Neural progenitor cell (in vitro differentiated cells): Measurements from ENCODE around the gene STEAP2. TPM values are rescaled to one million over a fixed set of nuclear protein-coding genes. Genes with fewer than 3 reads are reported as not detected.

Experiments
- DNase-seq: peaks from one replicate; pipeline ENCODE4 v3.0.0-alpha.2; 2016; ENCODE audit warnings: low spot score
- H2AFZ ChIP-seq: fragments of 200-600 bp; sonication (generic); replicated peaks from 2 replicates; pipeline ENCODE4 v1.6.1; 2016; ENCODE audit warnings: antibody characterized with exemption
- H3F3A ChIP-seq: fragments of 200-600 bp; sonication (generic); 2 replicates; pipeline ENCODE4 v1.6.1; 2016; ENCODE audit warnings: antibody characterized with exemption, low read depth
- H3K27ac ChIP-seq: fragments of 200-600 bp; sonication (generic); 2 replicates; pipeline ENCODE4 v1.5.1; 2016; ENCODE audit warnings: mild to moderate bottlenecking
- H3K27me3 ChIP-seq: fragments of 200-600 bp; sonication (generic); 2 replicates; pipeline ENCODE4 v1.6.1; 2016; ENCODE audit warnings: mild to moderate bottlenecking, moderate library complexity
- H3K36me3 ChIP-seq: fragments of 200-600 bp; sonication (generic); 2 replicates; pipeline ENCODE4 v1.5.1; 2016
- H3K4me1 ChIP-seq: fragments of 200-600 bp; sonication (generic); 2 replicates; pipeline ENCODE4 v1.6.1; 2016; ENCODE audit warnings: mixed run types
- H3K4me2 ChIP-seq: fragments of 200-600 bp; sonication (generic); 2 replicates; pipeline ENCODE4 v1.6.1; 2016
- H3K4me3 ChIP-seq: fragments of 200-600 bp; sonication (generic); 2 replicates; pipeline ENCODE4 v1.5.1; 2016
- H3K79me2 ChIP-seq: fragments of 200-600 bp; sonication (generic); 2 replicates; pipeline ENCODE4 v1.6.1; 2016; ENCODE audit warnings: low read depth
- H3K9ac ChIP-seq: fragments of 200-600 bp; sonication (generic); 2 replicates; pipeline ENCODE4 v1.6.1; 2016
- H3K9me3 ChIP-seq: fragments of 200-600 bp; sonication (generic); 2 replicates; pipeline ENCODE4 v1.5.1; 2016; ENCODE audit warnings: low read depth
- H4K20me1 ChIP-seq: fragments of 200-600 bp; sonication (generic); 2 replicates; pipeline ENCODE4 v1.6.1; 2016; ENCODE audit warnings: low read depth
- H3K27ac Mint-ChIP-seq: 3 replicates; pipeline ENCODE4 v1.8.0; 2021; ENCODE audit warnings: mixed read lengths
- H3K27me3 Mint-ChIP-seq: 2 replicates; pipeline ENCODE4 v1.8.0; 2022; ENCODE audit warnings: low read depth, mild to moderate bottlenecking, inconsistent platforms, moderate library complexity, mixed read lengths; ENCODE audit not compliant: insufficient read depth
- H3K36me3 Mint-ChIP-seq: 3 replicates; pipeline ENCODE4 v1.8.0; 2021; ENCODE audit warnings: mixed read lengths
- H3K4me1 Mint-ChIP-seq: 3 replicates; pipeline ENCODE4 v1.8.0; 2021; ENCODE audit warnings: mixed read lengths
- H3K4me3 Mint-ChIP-seq: 3 replicates; pipeline ENCODE4 v1.8.0; 2021; ENCODE audit warnings: mild to moderate bottlenecking, moderate library complexity, mixed read lengths
- H3K9me3 Mint-ChIP-seq: 3 replicates; pipeline ENCODE4 v1.8.0; 2020; ENCODE audit warnings: mixed read lengths
- EZH2 ChIP-seq: fragments of 200-600 bp; sonication (generic); IDR thresholded peaks from 2 replicates; pipeline ENCODE4 v1.6.1; 2017; ENCODE audit warnings: antibody characterized with exemption, mild to moderate bottlenecking, moderate library complexity
- EZH2phosphoT487 ChIP-seq: fragments of 200-600 bp; sonication (generic); IDR thresholded peaks from 2 replicates; pipeline ENCODE4 v1.6.1; 2017; ENCODE audit warnings: antibody characterized with exemption
- total RNA-seq: library from RNA; depleted of rRNA; stranded (reverse); fragments of >200 nt; gene quantifications from 2 replicates; pipeline ENCODE4 v1.2.3, GENCODE V29; 2015; ENCODE audit warnings: low replicate concordance
- TF ChIP-seq, protein P1 (sequence below): fragments of 200-600 bp; sonication (generic); IDR thresholded peaks from 2 replicates; pipeline ENCODE4 v1.5.1; 2017; ENCODE audit warnings: antibody characterized with exemption, mild to moderate bottlenecking

Gene STEAP2
- total RNA-seq, 1 donor from 2014 or later = 3.6 TPM

DNA sequence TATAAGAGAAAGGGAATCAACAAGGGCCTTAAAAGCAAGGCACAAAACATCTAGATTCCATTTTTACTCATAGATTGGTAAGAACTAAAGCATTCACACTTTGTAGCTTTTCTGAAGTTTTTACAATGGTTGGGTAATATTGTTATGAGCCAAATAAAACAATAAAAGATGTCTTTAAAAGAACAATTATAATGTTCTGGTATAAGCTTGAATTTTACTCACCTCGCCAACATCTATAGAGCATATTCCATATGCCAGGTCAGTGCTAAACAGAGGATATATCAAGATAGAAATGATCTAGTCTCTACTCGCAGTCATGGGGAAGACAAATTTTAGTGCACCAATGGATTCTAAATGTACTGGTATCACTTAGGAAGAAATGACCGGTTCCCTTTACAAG is 45.4 kb upstream of the STEAP2 start:
- Mint-ChIP-seq H3K27ac (no peak overlapping the region), H3K4me3 (no peak overlapping the region), H3K9me3 (peaks cover 6% of the 10 kb centered on the region), H3K36me3 (no peaks in the 10 kb centered on the region), H3K4me1 (no peaks in the 10 kb centered on the region), H3K27me3 (peaks cover 2% of the 10 kb centered on the region)
- Histone ChIP-seq H3K4me1 (no peaks in the 10 kb centered on the region), H3K9me3 (peaks cover 8% of the 10 kb centered on the region), H4K20me1 (no peaks in the 10 kb centered on the region), H3K4me3 (no peak overlapping the region), H2AFZ (no peak overlapping the region), H3K36me3 (no peaks in the 10 kb centered on the region), H3K4me2 (no peak overlapping the region), H3F3A (no peaks in the 10 kb centered on the region), H3K27ac (no peak overlapping the region), H3K9ac (no peak overlapping the region), H3K79me2 (no peaks in the 10 kb centered on the region), H3K27me3 (no peaks in the 10 kb centered on the region)
- no peak for DNase-seq
- TF ChIP-seq EZH2phosphoT487 = no peak
- TF ChIP-seq, protein P1, sequence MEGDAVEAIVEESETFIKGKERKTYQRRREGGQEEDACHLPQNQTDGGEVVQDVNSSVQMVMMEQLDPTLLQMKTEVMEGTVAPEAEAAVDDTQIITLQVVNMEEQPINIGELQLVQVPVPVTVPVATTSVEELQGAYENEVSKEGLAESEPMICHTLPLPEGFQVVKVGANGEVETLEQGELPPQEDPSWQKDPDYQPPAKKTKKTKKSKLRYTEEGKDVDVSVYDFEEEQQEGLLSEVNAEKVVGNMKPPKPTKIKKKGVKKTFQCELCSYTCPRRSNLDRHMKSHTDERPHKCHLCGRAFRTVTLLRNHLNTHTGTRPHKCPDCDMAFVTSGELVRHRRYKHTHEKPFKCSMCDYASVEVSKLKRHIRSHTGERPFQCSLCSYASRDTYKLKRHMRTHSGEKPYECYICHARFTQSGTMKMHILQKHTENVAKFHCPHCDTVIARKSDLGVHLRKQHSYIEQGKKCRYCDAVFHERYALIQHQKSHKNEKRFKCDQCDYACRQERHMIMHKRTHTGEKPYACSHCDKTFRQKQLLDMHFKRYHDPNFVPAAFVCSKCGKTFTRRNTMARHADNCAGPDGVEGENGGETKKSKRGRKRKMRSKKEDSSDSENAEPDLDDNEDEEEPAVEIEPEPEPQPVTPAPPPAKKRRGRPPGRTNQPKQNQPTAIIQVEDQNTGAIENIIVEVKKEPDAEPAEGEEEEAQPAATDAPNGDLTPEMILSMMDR = no peak
- no peak for TF ChIP-seq EZH2

DNA sequence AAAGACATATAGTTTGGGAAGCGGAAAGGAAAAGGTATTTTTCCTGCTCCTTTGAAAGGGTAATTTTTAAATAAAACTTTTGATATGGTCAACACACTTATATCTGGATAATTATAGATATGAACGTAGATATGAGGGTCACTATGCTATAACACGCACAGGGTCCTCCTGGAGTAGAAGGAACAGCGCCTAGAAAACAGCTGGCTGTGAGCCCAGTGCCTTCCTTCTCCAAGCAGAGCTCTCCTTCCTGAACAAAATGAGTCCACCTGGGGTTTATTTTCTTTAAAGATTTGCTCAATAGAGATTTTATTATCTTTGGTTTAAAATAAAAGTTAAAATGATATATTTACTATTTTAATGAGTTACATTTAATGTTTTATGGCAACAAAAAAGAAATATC is 44.2 kb upstream of the STEAP2 start:
- Histone ChIP-seq H3K27ac (no peak overlapping the region), H3F3A (no peaks in the 10 kb centered on the region), H3K9ac (no peak overlapping the region), H3K79me2 (no peaks in the 10 kb centered on the region), H2AFZ (no peak overlapping the region), H3K36me3 (no peaks in the 10 kb centered on the region), H3K4me1 (no peaks in the 10 kb centered on the region), H3K27me3 (no peaks in the 10 kb centered on the region), H3K4me3 (no peak overlapping the region), H3K9me3 (peaks cover 8% of the 10 kb centered on the region), H3K4me2 (no peak overlapping the region), H4K20me1 (no peaks in the 10 kb centered on the region)
- TF ChIP-seq, protein P1 = no peak
- TF ChIP-seq EZH2 (no peak), EZH2phosphoT487 (no peak)
- Mint-ChIP-seq H3K36me3 (no peaks in the 10 kb centered on the region), H3K27me3 (peaks cover 2% of the 10 kb centered on the region), H3K4me3 (no peak overlapping the region), H3K9me3 (peaks cover 6% of the 10 kb centered on the region), H3K4me1 (no peaks in the 10 kb centered on the region), H3K27ac (no peak overlapping the region)
- DNase-seq = no peak

DNA sequence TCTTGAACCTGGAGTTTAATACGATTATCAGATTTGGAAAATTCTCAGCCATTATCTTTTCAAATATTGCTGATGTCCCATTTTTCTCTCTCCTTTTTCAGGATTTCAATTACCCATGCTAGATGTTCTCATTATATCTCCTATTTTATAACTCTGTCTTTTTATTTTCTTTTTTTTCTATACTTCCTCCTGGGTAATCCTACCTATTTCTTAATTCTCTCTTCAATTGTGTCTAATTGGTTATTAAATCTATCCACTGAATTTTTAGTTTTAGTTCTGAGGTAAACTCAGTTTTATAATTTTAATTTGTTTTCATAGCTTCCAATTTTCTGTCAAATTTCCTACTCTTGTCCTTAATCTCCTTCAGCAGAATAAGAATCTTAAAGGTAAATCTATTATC is 41.6 kb upstream of the STEAP2 start:
- no peak overlapping the region for H3K27ac Mint-ChIP-seq
- no peak overlapping the region for H2AFZ ChIP-seq
- no peaks in the 10 kb centered on the region for H3K4me1 ChIP-seq
- H3K9ac ChIP-seq = no peak overlapping the region
- H3K27ac ChIP-seq = no peak overlapping the region
- H3K4me3 ChIP-seq = no peak overlapping the region
- H3K36me3 ChIP-seq = no peaks in the 10 kb centered on the region
- H3K36me3 Mint-ChIP-seq = no peaks in the 10 kb centered on the region
- no peaks in the 10 kb centered on the region for H3K4me1 Mint-ChIP-seq
- H3K27me3 Mint-ChIP-seq = peaks cover 2% of the 10 kb centered on the region
- no peak for TF ChIP-seq EZH2phosphoT487
- TF ChIP-seq, protein P1 = no peak
- no peak for TF ChIP-seq EZH2
- H3K4me3 Mint-ChIP-seq = no peak overlapping the region
- peaks cover 7% of the 10 kb centered on the region for H3K9me3 Mint-ChIP-seq
- H4K20me1 ChIP-seq = no peaks in the 10 kb centered on the region
- no peak overlapping the region for H3K4me2 ChIP-seq
- no peaks in the 10 kb centered on the region for H3F3A ChIP-seq
- H3K9me3 ChIP-seq = peaks cover 8% of the 10 kb centered on the region
- H3K27me3 ChIP-seq = no peaks in the 10 kb centered on the region
- no peak for DNase-seq
- H3K79me2 ChIP-seq = no peaks in the 10 kb centered on the region

DNA sequence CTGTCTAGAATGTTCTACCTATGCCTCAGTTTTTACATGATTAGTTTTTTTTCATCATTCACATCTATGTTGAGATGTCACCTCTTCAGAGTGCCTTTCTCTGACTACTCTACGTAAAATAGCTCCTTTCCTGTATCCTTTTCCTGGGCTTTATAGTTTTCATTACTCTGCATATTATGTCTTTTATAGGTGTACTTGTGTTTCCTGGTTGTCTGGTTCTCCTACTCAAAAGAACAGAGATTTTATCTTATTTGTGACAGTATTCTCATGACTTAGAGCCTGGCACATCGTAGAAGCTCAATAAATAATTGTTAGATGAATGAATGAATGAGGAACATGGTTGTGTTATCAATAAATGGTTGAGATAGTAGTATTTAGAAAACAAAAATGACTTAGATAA is 39.4 kb upstream of the STEAP2 start:
- Mint-ChIP-seq H3K9me3 (peaks cover 10% of the 10 kb centered on the region), H3K27me3 (no peaks in the 10 kb centered on the region)

More for the DNA sequence above, 39.4 kb upstream of the STEAP2 start:
- Mint-ChIP-seq H3K27ac (no peak overlapping the region), H3K36me3 (no peaks in the 10 kb centered on the region), H3K4me1 (no peaks in the 10 kb centered on the region), H3K4me3 (no peak overlapping the region)
- Histone ChIP-seq H2AFZ (no peak overlapping the region), H3K36me3 (no peaks in the 10 kb centered on the region), H4K20me1 (no peaks in the 10 kb centered on the region), H3K79me2 (no peaks in the 10 kb centered on the region), H3K9me3 (peaks cover 8% of the 10 kb centered on the region), H3F3A (no peaks in the 10 kb centered on the region), H3K4me3 (no peak overlapping the region), H3K9ac (no peak overlapping the region), H3K27me3 (no peaks in the 10 kb centered on the region), H3K4me2 (no peak overlapping the region), H3K4me1 (no peaks in the 10 kb centered on the region), H3K27ac (no peak overlapping the region)
- TF ChIP-seq EZH2phosphoT487 (no peak), EZH2 (no peak)
- TF ChIP-seq, protein P1 = no peak
- DNase-seq = no peak
